Thymus (tissue), 11 donors: Measurements from ENCODE around the gene ETFBKMT. TPM values are rescaled to one million over a fixed set of nuclear protein-coding genes. Genes with fewer than 3 reads are reported as not detected.
"Not testable (repeated sequence)": the region's sequence is repeated elsewhere in the genome, so short reads cannot be mapped to it uniquely, and the experiment has no call there.

Source experiments
- DNase-seq, 9 donors: peaks; one replicate each; pipeline ENCODE4 v3.0.0-alpha.2; 2013; ENCODE audit warnings: low spot score in 9 of 9, low read depth in 6 of 9, missing footprints in 1 of 9
- H3K27ac ChIP-seq, 2 donors: one replicate each; pipeline ENCODE4 v1.5.1; 2013; ENCODE audit warnings: control low read depth in 1 of 2, low read depth in 1 of 2, low read length in 1 of 2, mild to moderate bottlenecking in 1 of 2, moderate library complexity in 1 of 2
- H3K27me3 ChIP-seq, 2 donors: one replicate each; pipeline ENCODE4 v1.5.1; 2013; ENCODE audit warnings: low read length in 1 of 2; ENCODE audit not compliant: control insufficient read depth in 2 of 2, insufficient read depth in 1 of 2
- H3K36me3 ChIP-seq, 2 donors: one replicate each; pipeline ENCODE4 v1.5.1; 2013; ENCODE audit warnings: low read length in 1 of 2, mild to moderate bottlenecking in 1 of 2, moderate library complexity in 1 of 2; ENCODE audit not compliant: control insufficient read depth in 2 of 2, insufficient read depth in 2 of 2
- H3K4me1 ChIP-seq, 2 donors: one replicate each; pipeline ENCODE4 v1.5.1; 2013; ENCODE audit warnings: low read length in 2 of 2; ENCODE audit not compliant: control insufficient read depth in 2 of 2, insufficient read depth in 2 of 2
- H3K4me3 ChIP-seq, 2 donors: one replicate each; pipeline ENCODE4 v1.5.1; 2013; ENCODE audit warnings: low read length in 2 of 2, control low read depth in 1 of 2, mild to moderate bottlenecking in 1 of 2
- H3K9me3 ChIP-seq, 2 donors: one replicate each; pipeline ENCODE4 v1.5.1; 2013; ENCODE audit warnings: low read length in 1 of 2, mild to moderate bottlenecking in 1 of 2; ENCODE audit not compliant: control insufficient read depth in 2 of 2, insufficient read depth in 1 of 2
- WGBS: extraction: QIAGEN DNeasy Blood & Tissue Kit; methylation state at CpG from one replicate; pipeline ENCODE4 v1.1.7; 2013; 5-methylcytosine and 5-hydroxymethylcytosine counted together
- polyA plus RNA-seq: library from polyadenylated mRNA; stranded (reverse); fragments of 200-250 nt; gene quantifications from one replicate; pipeline ENCODE4 v1.2.3, GENCODE V29; 2013
- total RNA-seq: library from RNA; stranded (reverse); fragments of 120-200 nt; gene quantifications from one replicate; pipeline ENCODE4 v1.2.4, GENCODE V29; 2013
- donor health status: healthy.

The ETFBKMT gene
- total and polyA plus RNA-seq, 2 donors, result 0.94 to 1.5 TPM

DNA sequence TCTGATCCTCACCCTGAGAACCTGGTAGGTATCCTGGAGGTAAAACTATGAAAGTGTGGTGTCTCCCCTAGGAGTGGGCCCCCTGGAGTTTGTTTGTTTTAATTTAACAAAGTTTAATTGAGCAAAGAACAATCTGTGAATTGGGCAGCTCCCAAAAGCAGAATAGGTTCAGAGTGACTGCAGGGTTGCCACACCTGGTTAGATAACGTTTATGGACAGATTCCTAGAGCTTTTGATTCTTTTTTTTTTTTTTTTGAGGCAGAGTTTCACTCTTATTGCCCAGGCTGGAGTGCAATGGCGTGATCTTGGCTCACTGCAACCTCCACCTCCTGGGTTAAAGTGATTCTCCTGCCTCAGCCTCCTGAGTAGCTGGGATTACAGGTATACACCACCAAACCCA, 10.1 kb downstream of the ETFBKMT start:
- not testable (repeated sequence) for H3K36me3 ChIP-seq, H3K4me1 ChIP-seq, H3K27ac ChIP-seq, H3K27me3 ChIP-seq, H3K4me3 ChIP-seq, DNase-seq
- WGBS, result 100% methylated on average over 2 of the region's 2 CpGs
- peaks cover 0 to 15% of the 10 kb centered on the region in 2 donors for H3K9me3 ChIP-seq

DNA sequence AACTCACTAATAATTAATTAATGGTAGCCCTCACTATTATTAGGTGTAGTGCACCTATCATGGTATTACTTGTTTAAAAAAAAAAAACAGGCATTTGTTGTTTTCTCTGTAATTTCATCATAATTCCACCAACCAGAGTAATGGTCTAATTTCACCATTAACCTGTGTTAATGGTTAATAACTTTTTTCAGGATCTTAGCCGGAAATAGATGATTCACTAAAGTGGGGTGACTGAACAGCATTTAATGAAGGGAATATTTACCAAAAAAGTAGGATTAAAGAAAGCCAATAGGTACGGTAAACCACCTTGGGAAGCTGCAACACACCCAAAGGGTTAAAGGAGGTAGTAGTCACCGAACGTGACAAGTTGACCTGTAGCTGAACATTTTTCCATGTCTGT, 13.0 kb downstream of the ETFBKMT start:
- 98% methylated on average over 4 of the region's 4 CpGs for WGBS
- H3K27me3 ChIP-seq, result no peaks in the 10 kb centered on the region
- H3K27ac ChIP-seq, result no peak overlapping the region
- no peak overlapping the region for H3K4me3 ChIP-seq
- H3K4me1 ChIP-seq, result no peaks in the 10 kb centered on the region
- DNase-seq, result no peak
- peaks cover 0 to 8% of the 10 kb centered on the region in 2 donors for H3K36me3 ChIP-seq
- peaks cover 0 to 10% of the 10 kb centered on the region in 2 donors for H3K9me3 ChIP-seq

DNA sequence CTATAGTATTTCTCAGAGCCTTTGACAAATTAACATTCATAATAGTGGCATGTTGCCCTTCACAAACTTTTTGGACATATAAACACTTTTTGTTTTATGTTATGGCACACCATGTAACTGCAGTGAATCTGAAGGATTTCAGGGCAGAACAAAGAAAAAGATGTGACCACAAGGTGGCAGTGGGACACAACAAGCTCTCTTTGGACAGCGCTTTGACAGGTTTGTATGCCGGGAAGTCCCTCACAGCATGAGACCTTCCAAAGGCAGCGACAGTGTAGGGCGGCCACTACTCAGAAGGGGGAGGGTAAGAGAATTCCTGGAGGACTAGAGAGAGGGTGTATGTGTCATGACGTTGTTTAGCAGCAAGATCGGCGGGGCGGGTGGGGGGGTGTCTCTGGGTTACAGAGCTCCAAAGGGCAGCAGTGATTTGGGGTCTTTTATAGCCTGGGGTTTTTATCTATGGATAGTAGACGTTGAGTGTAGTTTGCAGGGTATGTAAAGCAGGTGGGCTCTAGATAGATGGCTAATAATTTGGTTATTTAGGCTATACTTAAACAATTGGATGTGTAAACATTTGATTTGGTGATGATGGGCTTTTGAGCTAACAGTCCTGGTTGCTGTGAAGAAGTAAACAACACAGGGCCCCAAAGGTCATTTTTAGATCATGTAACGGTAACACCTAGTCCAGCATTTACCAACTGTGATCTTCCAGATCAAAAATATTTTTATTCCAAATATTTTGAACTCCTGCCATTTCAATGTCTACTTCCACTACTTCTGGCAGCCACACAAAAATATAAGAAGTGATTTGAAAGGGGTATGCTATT, 22.9 kb downstream of the ETFBKMT start:
- peak; percentile 49 to 91 (median 72) for DNase-seq
- Histone ChIP-seq H3K4me3 (no peak overlapping the region), H3K4me1 (peaks cover 0 to 2% of the 10 kb centered on the region in 2 donors), H3K27me3 (no peaks in the 10 kb centered on the region), H3K9me3 (peaks cover 1 to 29% of the 10 kb centered on the region in 2 donors), H3K36me3 (peaks cover 22 to 24% of the 10 kb centered on the region in 2 donors), H3K27ac (no peak overlapping the region)
- 90% methylated on average over 10 of the region's 10 CpGs for whole genome bisulfite sequencing

DNA sequence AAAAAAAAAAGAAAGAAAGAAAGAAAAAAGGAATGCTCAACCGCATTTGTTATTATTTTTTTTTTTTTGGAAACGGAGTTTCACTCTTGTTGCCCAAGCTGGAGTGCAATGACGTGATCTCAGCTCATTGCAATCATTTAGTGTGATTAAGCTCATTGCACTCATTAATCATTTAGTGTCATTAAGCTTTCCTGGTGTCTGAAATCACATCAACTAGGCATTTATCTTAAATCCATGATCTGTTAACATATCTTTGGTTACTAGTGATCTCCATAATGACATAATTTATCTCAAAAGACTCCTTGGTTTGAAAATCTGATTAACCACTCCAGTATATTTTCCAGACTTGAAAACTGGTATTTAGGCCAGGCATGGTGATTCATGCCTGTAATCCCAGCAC, 26.3 kb downstream of the ETFBKMT start:
- Histone ChIP-seq H3K27me3 (no peaks in the 10 kb centered on the region), H3K9me3 (peaks cover 1 to 29% of the 10 kb centered on the region in 2 donors), H3K4me1 (peaks cover 0 to 2% of the 10 kb centered on the region in 2 donors), H3K36me3 (peaks cover 27 to 41% of the 10 kb centered on the region in 2 donors), H3K27ac (no peak overlapping the region), H3K4me3 (no peak overlapping the region)
- DNase-seq, result no peak
- 78% methylated on average over 3 of the region's 3 CpGs for WGBS

DNA sequence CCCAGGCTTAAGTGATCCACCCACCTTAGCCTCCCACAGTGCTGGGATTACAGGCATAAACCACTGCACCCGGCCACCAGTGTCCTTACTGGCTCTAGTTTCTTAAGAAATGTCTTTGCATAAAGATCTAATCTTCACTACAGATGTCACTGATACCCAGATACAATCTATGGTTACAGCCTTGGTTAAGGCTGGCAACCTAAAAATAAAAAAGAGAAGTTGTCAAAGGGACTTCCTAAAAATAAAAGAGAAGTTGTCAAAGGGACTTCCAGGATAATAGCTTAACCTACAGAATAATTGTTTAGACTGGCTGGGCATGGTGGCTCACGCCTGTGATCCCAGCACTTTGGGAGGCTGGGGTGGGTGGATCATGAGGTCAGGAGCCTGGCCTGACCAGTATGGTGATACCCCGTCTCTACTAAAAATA, 27.6 kb downstream of the ETFBKMT start:
- Histone ChIP-seq H3K27me3 (no peaks in the 10 kb centered on the region), H3K27ac (peak overlapping the region; percentile 45 to 52), H3K4me3 (no peak overlapping the region), H3K36me3 (peaks cover 27 to 41% of the 10 kb centered on the region in 2 donors), H3K9me3 (peaks cover 1 to 29% of the 10 kb centered on the region in 2 donors), H3K4me1 (peaks cover 0 to 2% of the 10 kb centered on the region in 2 donors)
- 56% methylated on average over 3 of the region's 3 CpGs for WGBS
- peak in 1 of 9 donors; percentile 20 for DNase-seq

DNA sequence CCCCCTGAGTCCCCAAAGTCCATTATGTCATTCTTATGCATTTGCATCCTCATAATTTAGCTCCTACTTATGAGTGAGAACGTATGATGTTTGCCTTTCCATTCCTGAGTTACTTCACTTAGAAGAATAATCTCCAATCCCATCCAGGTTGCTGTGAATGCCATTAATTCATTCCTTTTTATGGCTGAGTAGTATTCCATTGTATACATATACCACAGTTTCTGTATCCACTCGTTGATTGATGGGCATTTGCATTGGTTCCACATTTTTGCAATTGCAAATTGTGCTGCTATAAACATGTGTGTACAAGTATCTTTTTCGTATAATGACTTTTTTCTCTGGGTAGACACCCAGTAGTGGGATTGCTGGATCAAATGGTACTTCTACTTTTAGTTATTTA, 30.4 kb downstream of the ETFBKMT start:
- DNase-seq, H3K4me1 ChIP-seq, H3K27me3 ChIP-seq, H3K4me3 ChIP-seq, H3K27ac ChIP-seq: not testable (repeated sequence)
- H3K9me3 ChIP-seq, result peaks cover 2 to 13% of the 10 kb centered on the region in 2 donors
- over 99% methylated on average over 3 of the region's 3 CpGs for WGBS
- peaks cover 25 to 41% of the 10 kb centered on the region in 2 donors for H3K36me3 ChIP-seq

DNA sequence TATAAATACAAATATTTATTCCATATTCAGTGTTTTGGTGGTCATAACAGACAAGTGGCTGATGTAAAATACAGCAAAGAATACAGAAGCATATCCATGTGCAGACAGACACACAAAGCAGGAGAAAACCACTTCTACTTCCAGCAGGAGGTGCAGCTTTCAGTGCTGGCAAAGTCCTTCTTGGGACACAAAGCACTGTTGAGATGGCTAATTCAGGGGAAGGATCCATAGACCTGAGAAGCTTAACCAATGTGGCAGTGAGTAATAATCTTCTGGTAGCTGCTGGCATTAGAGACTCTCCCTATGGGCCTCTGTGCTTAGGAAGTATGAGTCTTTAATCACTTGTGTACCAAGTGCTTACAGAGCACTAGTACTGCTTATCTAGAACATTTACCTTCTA, 42.6 kb downstream of the ETFBKMT start:
- DNase-seq, result no peak
- H3K4me1 ChIP-seq, result peaks cover 2 to 9% of the 10 kb centered on the region in 2 donors
- H3K36me3 ChIP-seq, result peaks cover 20 to 27% of the 10 kb centered on the region in 2 donors
- no peak overlapping the region for H3K27ac ChIP-seq
- H3K4me3 ChIP-seq, result no peak overlapping the region
- H3K9me3 ChIP-seq, result no peaks in the 10 kb centered on the region
- no peaks in the 10 kb centered on the region for H3K27me3 ChIP-seq

DNA sequence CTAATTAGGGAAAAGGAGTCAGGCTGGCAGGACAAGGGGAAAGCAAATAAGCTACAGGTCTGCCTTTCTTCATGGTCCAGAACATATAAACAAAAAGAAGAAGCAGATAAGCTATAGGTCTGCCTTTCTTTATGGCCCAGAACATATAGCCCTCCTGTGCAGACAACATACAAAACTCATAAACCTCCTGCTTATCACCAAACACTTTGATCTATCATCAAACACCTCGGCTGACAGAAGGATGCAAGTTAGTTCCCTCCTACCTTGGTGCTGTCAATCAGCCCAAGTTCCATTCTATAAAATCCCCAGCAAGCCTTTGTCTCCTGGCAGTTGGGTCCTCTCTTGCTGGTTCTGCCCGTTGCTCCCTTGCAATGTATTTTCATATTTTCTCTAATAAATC, 46.1 kb downstream of the ETFBKMT start:
- 49% methylated on average over 2 of the region's 2 CpGs for WGBS
- Histone ChIP-seq H3K9me3 (peaks cover 0 to 8% of the 10 kb centered on the region in 2 donors), H3K4me1 (peaks cover 2 to 9% of the 10 kb centered on the region in 2 donors), H3K36me3 (peaks cover 14 to 16% of the 10 kb centered on the region in 2 donors), H3K27ac (peak overlapping the region; percentile 56 to 72), H3K27me3 (no peaks in the 10 kb centered on the region), H3K4me3 (no peak overlapping the region)
- DNase-seq, result peak; percentile 24 to 82 (median 61)

DNA sequence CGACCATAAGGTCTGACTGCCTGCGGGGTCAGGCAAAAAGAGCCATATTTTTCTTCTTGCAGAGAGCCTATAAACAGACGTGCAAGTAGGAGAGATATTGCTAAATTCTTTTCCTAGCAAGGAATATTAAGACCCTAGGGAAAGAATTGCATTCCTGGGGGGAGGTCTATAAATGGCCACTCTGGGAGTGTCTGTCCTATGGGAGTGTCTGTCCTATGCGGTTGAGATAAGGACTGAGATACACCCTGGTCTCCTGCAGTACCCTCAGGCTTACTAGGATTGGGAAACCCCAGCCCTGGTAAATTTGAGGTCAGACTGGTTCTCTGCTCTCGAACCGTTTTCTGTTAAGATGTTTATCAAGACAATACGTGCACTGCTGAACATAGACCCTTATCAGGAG, 48.6 kb downstream of the ETFBKMT start:
- 97% methylated on average over 7 of the region's 7 CpGs for WGBS
- not testable (repeated sequence) for H3K27ac ChIP-seq

More for the DNA sequence above, 48.6 kb downstream of the ETFBKMT start:
- not testable (repeated sequence) for H3K4me1 ChIP-seq, H3K27me3 ChIP-seq, H3K4me3 ChIP-seq, DNase-seq
- H3K36me3 ChIP-seq, result peaks cover 10 to 12% of the 10 kb centered on the region in 2 donors
- peaks cover 0 to 10% of the 10 kb centered on the region in 2 donors for H3K9me3 ChIP-seq
